Fibroblast of villous mesenchyme (primary cell): ENCODE data around the gene B4GALT1. TPM values are rescaled to one million over a fixed set of nuclear protein-coding genes. Genes with fewer than 3 reads are reported as not detected.

Experiments
- DNase-seq: peaks from one replicate; pipeline ENCODE4 v3.0.0-alpha.2; 2010; ENCODE audit warnings: low read depth
- H3K4me3 ChIP-seq: 2 replicates; pipeline ENCODE4 v1.5.1; 2011; ENCODE audit warnings: low read depth, mild to moderate bottlenecking, low read length
- CTCF ChIP-seq: IDR thresholded peaks from 2 replicates; pipeline ENCODE4 v1.5.1; 2012; ENCODE audit warnings: low read depth, mild to moderate bottlenecking, low read length; ENCODE audit not compliant: insufficient read depth
- total RNA-seq: library from RNA; depleted of rRNA; stranded (reverse); fragments of >200 nt; gene quantifications from 2 replicates; pipeline ENCODE4 v1.2.3, GENCODE V29; 2012

Gene B4GALT1
- total RNA-seq: 23.8 and 28.5 TPM in 2 replicates

- peak; percentile 96 for DNase-seq
- peak; percentile 2 for TF ChIP-seq CTCF
Observed at GRCh38 chr9:33167084-33167971, at the start of gene B4GALT1. Gene B4GALT1, minus strand, starts transcription at chr9:33167336. Its CDS starts 167 bp downstream, at chr9:33167169.

GRCh38 chr9:33211695-33212393, 44.7 kb upstream of the B4GALT1 start:
- no peak for TF ChIP-seq CTCF
- DNase-seq: peak; percentile 69
- no peak overlapping the region for H3K4me3 ChIP-seq

More at GRCh38 chr9:33167084-33167971, at the start of gene B4GALT1:
- peak within 1 kb of the TSS; percentile 95 for H3K4me3 ChIP-seq

- no peak for DNase-seq
- no peak for TF ChIP-seq CTCF
- no peak overlapping the region for H3K4me3 ChIP-seq
Observed at GRCh38 chr9:33210006-33210715, 43.0 kb upstream of the B4GALT1 start.

- no peak for DNase-seq
- TF ChIP-seq CTCF: no peak
- no peak overlapping the region for H3K4me3 ChIP-seq
Observed at GRCh38 chr9:33209394-33209793, 42.3 kb upstream of the B4GALT1 start.

GRCh38 chr9:33202552-33203201, 35.5 kb upstream of the B4GALT1 start:
- no peak for TF ChIP-seq CTCF
- H3K4me3 ChIP-seq: no peak overlapping the region
- peak; percentile 90 for DNase-seq

GRCh38 chr9:33202018-33202417, 34.9 kb upstream of the B4GALT1 start:
- no peak for TF ChIP-seq CTCF
- DNase-seq: no peak
- no peak overlapping the region for H3K4me3 ChIP-seq
